Natural killer cell (primary cell): ENCODE results near the gene RGL2. TPM values are rescaled to one million over a fixed set of nuclear protein-coding genes. Genes with fewer than 3 reads are reported as not detected.

Experiments used
- ATAC-seq, 3 donors: fragments of 150-1000 bp in 2 of 3; fragments of 200-7000 bp in 1 of 3; cut with Tn5 transposase; 1 replicate in 1 of 3; 2 replicates in 2 of 3; pipeline ENCODE4 v1.10.0; 2021; ENCODE audit warnings: mild to moderate bottlenecking in 2 of 3, moderate library complexity in 2 of 3
- DNase-seq, 2 donors: peaks; one replicate each; pipeline versions ENCODE4 v3.0.0 to v3.0.0-alpha.2; 2013 to 2021; ENCODE audit warnings: mixed read lengths in 1 of 2
- H3K27ac ChIP-seq: one replicate; pipeline ENCODE4 v1.5.1; 2013; ENCODE audit warnings: mild to moderate bottlenecking, low read length
- H3K27me3 ChIP-seq: one replicate; pipeline ENCODE4 v1.6.1; 2013; ENCODE audit warnings: low read length; ENCODE audit not compliant: control insufficient read depth, insufficient read depth
- H3K36me3 ChIP-seq: one replicate; pipeline ENCODE4 v1.6.1; 2013; ENCODE audit warnings: low read length; ENCODE audit not compliant: control insufficient read depth, insufficient read depth
- H3K4me1 ChIP-seq: one replicate; pipeline ENCODE4 v1.6.1; 2013; ENCODE audit warnings: low read length; ENCODE audit not compliant: control insufficient read depth, insufficient read depth
- H3K4me3 ChIP-seq: one replicate; pipeline ENCODE4 v1.5.1; 2013; ENCODE audit warnings: low read length
- H3K9me3 ChIP-seq: one replicate; pipeline ENCODE4 v1.6.1; 2013; ENCODE audit warnings: low read length; ENCODE audit not compliant: control insufficient read depth, insufficient read depth
- H3K27ac Mint-ChIP-seq, 2 donors: one replicate each; pipeline ENCODE4 v1.8.0; 2022; ENCODE audit warnings: mild to moderate bottlenecking in 2 of 2, mixed read lengths in 2 of 2, moderate library complexity in 1 of 2
- H3K27me3 Mint-ChIP-seq, 2 donors: one replicate each; pipeline ENCODE4 v1.8.0; 2022; ENCODE audit warnings: low read depth in 2 of 2, mixed read lengths in 2 of 2
- H3K36me3 Mint-ChIP-seq: one replicate; pipeline ENCODE4 v1.8.0; 2022; ENCODE audit warnings: mixed read lengths
- H3K4me1 Mint-ChIP-seq, 2 donors: one replicate each; pipeline ENCODE4 v1.8.0; 2022; ENCODE audit warnings: mixed read lengths in 2 of 2
- H3K4me3 Mint-ChIP-seq: one replicate; pipeline ENCODE4 v1.8.0; 2022; ENCODE audit warnings: mild to moderate bottlenecking, moderate library complexity, mixed read lengths
- H3K9me3 Mint-ChIP-seq, 2 donors: one replicate each; pipeline ENCODE4 v1.8.0; 2022; ENCODE audit warnings: mixed read lengths in 2 of 2
- WGBS: methylation state at CpG from one replicate; pipeline ENCODE4 v1.1.7; 2013; ENCODE audit warnings: missing lambda C conversion rate; ENCODE audit not compliant: insufficient coverage; 5-methylcytosine and 5-hydroxymethylcytosine counted together
- intact Hi-C: fragments of 100-400 bp; cut with micrococcal nuclease; formaldehyde crosslinking; loops from one replicate; pipeline ENCODE4 v1.14.2; 2022
- total RNA-seq, 4 donors: library from RNA; stranded (reverse); fragments of 120-200 nt in 1 of 4; gene quantifications; one replicate each; pipeline versions ENCODE4 v1.2.3 to v1.2.4, GENCODE V29; 2013 to 2022
- TF ChIP-seq, protein P1 (sequence below): fragments of 200-600 bp; IDR thresholded peaks from one replicate; pipeline ENCODE4 v1.8.0; 2022; ENCODE audit warnings: antibody characterized with exemption

RGL2 gene
- total RNA-seq, 3 donors from 2014 or later (not counting 1 experiment from before 2014, with no cell fraction given): 80.7 to 91.4 (median 84.9) TPM

DNA sequence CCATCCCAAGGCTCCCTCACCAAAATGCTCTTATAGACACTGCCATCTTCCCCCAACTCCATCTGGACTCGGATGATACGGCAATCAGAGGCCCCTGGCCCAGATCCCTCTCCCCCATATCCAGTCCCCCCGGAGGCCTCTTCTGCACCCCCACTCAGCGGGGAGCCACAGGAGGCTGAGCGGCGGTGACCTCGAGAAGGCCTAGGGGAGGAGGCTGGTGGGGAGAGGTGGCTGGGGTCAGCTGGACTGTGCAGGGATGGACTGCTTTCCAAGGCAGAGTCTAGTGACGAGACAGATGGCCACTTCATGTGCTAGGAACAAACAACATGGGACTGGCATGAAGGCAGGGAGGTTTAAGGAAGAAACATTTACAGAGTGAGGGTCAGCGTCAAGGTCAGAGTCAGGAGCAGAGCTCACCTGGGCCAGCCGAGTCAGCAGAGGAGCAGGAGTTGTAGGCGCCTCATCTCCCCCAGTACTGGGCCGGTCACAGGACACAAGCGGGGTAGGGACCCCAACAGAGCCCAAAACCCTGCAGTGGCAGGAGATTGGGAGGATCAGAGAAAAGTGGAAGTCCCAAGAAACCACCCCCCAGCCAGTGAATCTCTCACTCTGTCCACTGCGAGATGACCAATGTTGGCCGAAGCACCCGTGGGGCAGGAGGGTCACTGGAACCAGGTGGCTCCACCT, 5.6 kb downstream of the RGL2 start:
- no peak overlapping the region for H3K27ac ChIP-seq
- H3K4me3 Mint-ChIP-seq: no peak overlapping the region
- peaks cover 35% of the 10 kb centered on the region for H3K4me1 ChIP-seq
- no peaks in the 10 kb centered on the region for H3K27me3 Mint-ChIP-seq
- no peaks in the 10 kb centered on the region for H3K36me3 Mint-ChIP-seq
- no peak overlapping the region for H3K27ac Mint-ChIP-seq
- peaks cover 47 to 59% of the 10 kb centered on the region in 2 donors for H3K4me1 Mint-ChIP-seq
- no peak for DNase-seq
- H3K36me3 ChIP-seq: peaks cover 53% of the 10 kb centered on the region
- H3K9me3 Mint-ChIP-seq: no peaks in the 10 kb centered on the region
- WGBS: 98% methylated on average over 14 of the region's 16 CpGs
- ATAC-seq: no peak
- TF ChIP-seq, protein P1, sequence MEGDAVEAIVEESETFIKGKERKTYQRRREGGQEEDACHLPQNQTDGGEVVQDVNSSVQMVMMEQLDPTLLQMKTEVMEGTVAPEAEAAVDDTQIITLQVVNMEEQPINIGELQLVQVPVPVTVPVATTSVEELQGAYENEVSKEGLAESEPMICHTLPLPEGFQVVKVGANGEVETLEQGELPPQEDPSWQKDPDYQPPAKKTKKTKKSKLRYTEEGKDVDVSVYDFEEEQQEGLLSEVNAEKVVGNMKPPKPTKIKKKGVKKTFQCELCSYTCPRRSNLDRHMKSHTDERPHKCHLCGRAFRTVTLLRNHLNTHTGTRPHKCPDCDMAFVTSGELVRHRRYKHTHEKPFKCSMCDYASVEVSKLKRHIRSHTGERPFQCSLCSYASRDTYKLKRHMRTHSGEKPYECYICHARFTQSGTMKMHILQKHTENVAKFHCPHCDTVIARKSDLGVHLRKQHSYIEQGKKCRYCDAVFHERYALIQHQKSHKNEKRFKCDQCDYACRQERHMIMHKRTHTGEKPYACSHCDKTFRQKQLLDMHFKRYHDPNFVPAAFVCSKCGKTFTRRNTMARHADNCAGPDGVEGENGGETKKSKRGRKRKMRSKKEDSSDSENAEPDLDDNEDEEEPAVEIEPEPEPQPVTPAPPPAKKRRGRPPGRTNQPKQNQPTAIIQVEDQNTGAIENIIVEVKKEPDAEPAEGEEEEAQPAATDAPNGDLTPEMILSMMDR: no peak
- no peak overlapping the region for H3K4me3 ChIP-seq
- H3K9me3 ChIP-seq: no peaks in the 10 kb centered on the region
- H3K27me3 ChIP-seq: no peaks in the 10 kb centered on the region
- intact Hi-C loops: no loop called here

DNA sequence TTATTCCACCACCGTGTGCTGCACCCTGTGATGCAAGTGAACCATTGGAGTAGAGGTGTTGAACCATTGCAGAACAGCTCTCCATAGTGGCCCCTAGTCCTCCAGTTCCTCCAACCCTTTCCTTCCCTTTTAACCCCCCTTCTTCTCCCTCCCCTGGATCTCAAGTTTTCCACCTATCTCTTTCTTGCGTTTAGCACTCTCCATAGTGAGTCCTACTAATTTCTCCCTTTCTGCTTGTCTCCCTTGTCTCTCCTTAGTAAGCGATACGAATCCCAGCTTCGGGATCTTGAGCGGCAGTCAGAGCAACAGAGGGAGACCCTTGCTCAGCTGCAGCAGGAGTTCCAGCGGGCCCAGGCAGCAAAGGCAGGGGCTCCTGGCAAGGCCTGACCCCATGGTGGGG, 8.3 kb downstream of the RGL2 start:
- DNase-seq (no peak), ATAC-seq (no peak)
- H3K36me3 Mint-ChIP-seq: peaks cover 8% of the 10 kb centered on the region
- no peaks in the 10 kb centered on the region for H3K9me3 ChIP-seq
- intact Hi-C loops: no loop called here
- TF ChIP-seq, protein P1: no peak
- H3K9me3 Mint-ChIP-seq: no peaks in the 10 kb centered on the region
- H3K4me1 ChIP-seq: peaks cover 23% of the 10 kb centered on the region
- peaks cover 53% of the 10 kb centered on the region for H3K36me3 ChIP-seq
- H3K27ac Mint-ChIP-seq: peak overlapping the region; percentile 92 to 94
- peaks cover 39 to 49% of the 10 kb centered on the region in 2 donors for H3K4me1 Mint-ChIP-seq
- H3K27me3 Mint-ChIP-seq: no peaks in the 10 kb centered on the region
- H3K4me3 Mint-ChIP-seq: peak overlapping the region; percentile 99
- no peaks in the 10 kb centered on the region for H3K27me3 ChIP-seq
- H3K4me3 ChIP-seq: no peak overlapping the region
- 87% methylated on average over 7 of the region's 7 CpGs for WGBS
- H3K27ac ChIP-seq: no peak overlapping the region

DNA sequence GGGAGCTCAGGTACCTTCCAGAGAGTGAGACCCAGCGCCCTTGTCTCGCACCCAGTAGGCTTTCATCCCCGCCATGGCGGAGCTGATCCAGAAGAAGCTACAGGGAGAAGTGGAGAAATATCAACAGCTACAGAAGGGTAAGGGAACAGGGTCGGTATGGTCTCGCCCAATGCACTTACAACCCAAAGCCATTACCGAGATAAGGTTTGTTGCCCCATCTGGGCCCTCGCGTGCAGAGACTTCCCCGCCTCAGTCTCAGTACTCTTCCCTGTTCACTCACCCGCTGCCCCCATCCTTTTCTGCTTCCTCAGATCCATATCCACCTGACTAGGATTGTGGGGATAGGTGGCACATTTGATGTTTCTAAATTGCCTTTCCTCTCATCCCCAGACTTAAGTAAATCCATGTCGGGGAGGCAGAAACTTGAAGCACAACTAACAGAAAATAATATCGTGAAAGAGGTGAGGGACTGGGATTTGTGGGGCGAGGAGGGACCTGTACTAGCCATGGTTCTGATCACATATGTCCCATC, 8.9 kb downstream of the RGL2 start:
- ATAC-seq: peak in 2 of 3 donors; percentile 14 to 24
- Mint-ChIP-seq H3K27me3 (no peaks in the 10 kb centered on the region), H3K9me3 (no peaks in the 10 kb centered on the region), H3K4me3 (peak overlapping the region; percentile 99), H3K27ac (peak overlapping the region; percentile 92 to 94), H3K4me1 (peaks cover 39 to 48% of the 10 kb centered on the region in 2 donors), H3K36me3 (peaks cover 8% of the 10 kb centered on the region)
- Histone ChIP-seq H3K27me3 (no peaks in the 10 kb centered on the region), H3K4me3 (peak overlapping the region; percentile 81), H3K36me3 (peaks cover 53% of the 10 kb centered on the region), H3K27ac (peak overlapping the region; percentile 51), H3K4me1 (peaks cover 23% of the 10 kb centered on the region), H3K9me3 (no peaks in the 10 kb centered on the region)
- TF ChIP-seq, protein P1: no peak
- intact Hi-C loops: loop anchor here (1.0 kb wide), 4 partner anchors 9 to 33 kb away; partner anchors contain the start of genes B3GALT4 and RPS18
- WGBS: 5% methylated on average over 11 of the region's 14 CpGs
- DNase-seq: no peak
